A549 (cell line): ENCODE measurements around the gene DENND6B. TPM values are rescaled to one million over a fixed set of nuclear protein-coding genes. Genes with fewer than 3 reads are reported as not detected.

ENCODE experiments used
- ATAC-seq, 2 experiments: fragments of 200-7000 bp in 1 of 2; fragments of >200 bp in 1 of 2; cut with Nextera tagmentation in 1 of 2; cut with Tn5 transposase in 1 of 2; 3 replicates each; pipeline versions ENCODE4 v1.8.0 to v1.9.1; 2018 to 2020; ENCODE audit warnings: mild to moderate bottlenecking in 1 of 2, moderate library complexity in 1 of 2
- CTCF ChIA-PET: fragments of 300-600 bp; sonication (Branson Sonifier 250); formaldehyde crosslinking; extraction: SDS; loops from one replicate; lab custom pipeline; 2021; ENCODE audit warnings: antibody characterized with exemption, inconsistent platforms; lab: Yijun Ruan, JAX
- POLR2A ChIA-PET: fragments of 350-600 bp; formaldehyde crosslinking; extraction: SDS; loops from one replicate; lab custom pipeline; 2021; ENCODE audit warnings: antibody characterized with exemption, inconsistent platforms; lab: Yijun Ruan, JAX
- DNase-seq, 2 experiments: peaks; one replicate each; pipeline versions ENCODE4 v3.0.0 to v3.0.0-alpha.2; 2011 to 2016; ENCODE audit warnings: low read depth in 1 of 2, low spot score in 1 of 2
- FAIRE-seq: peaks from 2 replicates; lab custom pipeline; 2011; peaks lifted over from hg19 to GRCh38; lab: Jason Lieb, UNC
- H3K27ac ChIP-seq, 2 experiments: fragments of >200 bp; sonication (Bioruptor Twin); formaldehyde crosslinking; 3 replicates each; pipeline ENCODE4 v1.5.1; 2016 to 2017
- H3K4me1 ChIP-seq: fragments of >200 bp; sonication (Bioruptor Twin); formaldehyde crosslinking; 3 replicates; pipeline ENCODE4 v1.6.1; 2016
- H3K4me2 ChIP-seq: fragments of >200 bp; sonication (Bioruptor Twin); formaldehyde crosslinking; 3 replicates; pipeline ENCODE4 v1.6.1; 2016
- H3K4me3 ChIP-seq: fragments of >200 bp; sonication (Bioruptor Twin); formaldehyde crosslinking; 3 replicates; pipeline ENCODE4 v1.5.1; 2016
- H3K9me3 ChIP-seq: fragments of >200 bp; sonication (Bioruptor Twin); formaldehyde crosslinking; 3 replicates; pipeline ENCODE4 v1.6.1; 2016
- CBX2 ChIP-seq: fragments of 200-600 bp; sonication (generic); IDR thresholded peaks from 2 replicates; pipeline ENCODE4 v1.6.1; 2016; ENCODE audit warnings: low read depth, mild to moderate bottlenecking, borderline replicate concordance
- HMGXB4 ChIP-seq: fragments of 250-450 bp; sonication (Bioruptor Pico); IDR thresholded peaks from 2 replicates; pipeline ENCODE4 v1.5.0; 2021; ENCODE audit warnings: mild to moderate bottlenecking, moderate library complexity, borderline replicate concordance
- KDM5A ChIP-seq: fragments of 200-600 bp; sonication (generic); IDR thresholded peaks from 2 replicates; pipeline ENCODE4 v1.6.1; 2016; ENCODE audit warnings: antibody characterized with exemption, mild to moderate bottlenecking
- NPAS2 ChIP-seq: fragments of 250-450 bp; sonication (Bioruptor Pico); IDR thresholded peaks from 2 replicates; pipeline ENCODE4 v1.8.0; 2022; ENCODE audit warnings: mild to moderate bottlenecking, moderate library complexity, borderline replicate concordance
- POLR2A ChIP-seq: IDR thresholded peaks from 2 replicates; pipeline ENCODE4 v1.6.1; 2012; ENCODE audit warnings: mild to moderate bottlenecking, low read length
- WGBS: methylation state at CpG from one replicate; pipeline ENCODE4 v1.1.6; 2017; ENCODE audit errors: missing lambda C conversion rate; 5-methylcytosine and 5-hydroxymethylcytosine counted together
- polyA plus RNA-seq, 4 experiments: library from polyadenylated mRNA; depleted of rRNA in 3 of 4; stranded (reverse); fragments of >200 nt; fragmentation: RNase III in 1 of 4; extraction: RNeasy Plus Mini Kit Qiagen cat#74134 plus additional on column Dnase treatment in 1 of 4; gene quantifications; 2 replicates in 3 of 4; 3 replicates in 1 of 4; pipeline ENCODE4 v1.2.3, GENCODE V29; 2011 to 2017
- TF ChIP-seq, protein P1 (sequence below): fragments of >200 bp; sonication (Bioruptor Twin); formaldehyde crosslinking; IDR thresholded peaks from 3 replicates; pipeline ENCODE4 v1.6.1; 2016

The DENND6B gene
- polyA plus RNA-seq, 2 of the 4 experiments (the other 2 are of a cell fraction): 1.6 to 1.9 TPM

- 0% methylated on average over 3 of the region's 11 CpGs for WGBS
- DNase-seq (no peak), ATAC-seq (peak; percentile 2 to 54; a peak in 3 of 6 replicates), FAIRE-seq (no peak)
- POLR2A ChIA-PET: interaction anchor here (0.5 to 0.7 kb wide), 2 partner anchors 9 to 70 kb away, joined by 3 to 4 read pairs; partner anchors contain the start of gene HDAC10
- peaks cover 23% of the 10 kb centered on the region for H3K4me1 ChIP-seq
- peak overlapping the region; percentile 90 for H3K4me2 ChIP-seq
- peak overlapping the region; percentile 98 to 99 for H3K27ac ChIP-seq
- TF ChIP-seq POLR2A (no peak), NPAS2 (no peak), HMGXB4 (CRISPR knock-in tag) (no peak), CBX2 (no peak)
- TF ChIP-seq, protein P1, sequence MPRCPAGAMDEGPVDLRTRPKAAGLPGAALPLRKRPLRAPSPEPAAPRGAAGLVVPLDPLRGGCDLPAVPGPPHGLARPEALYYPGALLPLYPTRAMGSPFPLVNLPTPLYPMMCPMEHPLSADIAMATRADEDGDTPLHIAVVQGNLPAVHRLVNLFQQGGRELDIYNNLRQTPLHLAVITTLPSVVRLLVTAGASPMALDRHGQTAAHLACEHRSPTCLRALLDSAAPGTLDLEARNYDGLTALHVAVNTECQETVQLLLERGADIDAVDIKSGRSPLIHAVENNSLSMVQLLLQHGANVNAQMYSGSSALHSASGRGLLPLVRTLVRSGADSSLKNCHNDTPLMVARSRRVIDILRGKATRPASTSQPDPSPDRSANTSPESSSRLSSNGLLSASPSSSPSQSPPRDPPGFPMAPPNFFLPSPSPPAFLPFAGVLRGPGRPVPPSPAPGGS: no peak
- H3K9me3 ChIP-seq: no peaks in the 10 kb centered on the region
- CTCF ChIA-PET: interaction anchor here (0.9 to 1.6 kb wide), 3 partner anchors 9 to 13 kb away, joined by 4 to 11 read pairs (median 5); partner anchors contain the start of gene HDAC10
- peak overlapping the region; percentile 90 for H3K4me3 ChIP-seq
These were observed 66.4 kb downstream of the DENND6B start for GRCh38 chr22:50260434-50260800.

- no peak overlapping the region for H3K27ac ChIP-seq
- ChIA-PET CTCF (interaction anchor here (1.0 kb wide), 1 partner anchor 17 kb away, joined by 3 read pairs; no protein-coding TSS in a partner anchor), POLR2A (no interaction called here)
- H3K4me2 ChIP-seq: no peak overlapping the region
- no peak for TF ChIP-seq POLR2A
- no peak for TF ChIP-seq KDM5A
- H3K9me3 ChIP-seq: no peaks in the 10 kb centered on the region
- H3K4me3 ChIP-seq: no peak overlapping the region
- H3K4me1 ChIP-seq: peaks cover 23% of the 10 kb centered on the region
- FAIRE-seq: no peak
- no peak for DNase-seq
- ATAC-seq: no peak
- WGBS: 85% methylated on average over 8 of the region's 15 CpGs
These were observed 67.5 kb downstream of the DENND6B start for GRCh38 chr22:50259302-50259701.

Other genes with a start within 250 kb of the DENND6B start
- gene MLC1, start 241.6 kb downstream of the DENND6B start, polyA plus RNA-seq (2011; rRNA removed): not detected in 2 replicates
- gene MLC1, start 241.6 kb downstream of the DENND6B start, polyA plus RNA-seq (2017; fragmentation: RNase III; extraction: RNeasy Plus Mini Kit Qiagen cat#74134 plus additional on column Dnase treatment): not detected in 3 replicates
- gene MOV10L1, start 237.0 kb downstream of the DENND6B start, polyA plus RNA-seq (2011; rRNA removed): 0.04 TPM in 1 of 2 replicates, not detected in the other
- 0.04 to 0.30 TPM in 2 of 3 replicates, not detected in the other for gene MOV10L1, start 237.0 kb downstream of the DENND6B start, polyA plus RNA-seq (2017; fragmentation: RNase III; extraction: RNeasy Plus Mini Kit Qiagen cat#74134 plus additional on column Dnase treatment)
- 1.5 and 1.6 TPM in 2 replicates for gene PANX2, start 156.3 kb downstream of the DENND6B start, polyA plus RNA-seq (2011; rRNA removed)
- gene PANX2, start 156.3 kb downstream of the DENND6B start, polyA plus RNA-seq (2017; fragmentation: RNase III; extraction: RNeasy Plus Mini Kit Qiagen cat#74134 plus additional on column Dnase treatment): 3.9 to 4.4 TPM (median 4.3 TPM) in 3 replicates
- gene TRABD, start 141.1 kb downstream of the DENND6B start, polyA plus RNA-seq (2011; rRNA removed): 13.4 and 14.8 TPM in 2 replicates
- gene TRABD, start 141.1 kb downstream of the DENND6B start, polyA plus RNA-seq (2017; fragmentation: RNase III; extraction: RNeasy Plus Mini Kit Qiagen cat#74134 plus additional on column Dnase treatment): 28.2 to 30.9 TPM (median 30.4 TPM) in 3 replicates
- 7.8 and 8.1 TPM in 2 replicates for gene SELENOO, start 126.0 kb downstream of the DENND6B start, polyA plus RNA-seq (2011; rRNA removed)
- 11.3 to 14.7 TPM (median 13.7 TPM) in 3 replicates for gene SELENOO, start 126.0 kb downstream of the DENND6B start, polyA plus RNA-seq (2017; fragmentation: RNase III; extraction: RNeasy Plus Mini Kit Qiagen cat#74134 plus additional on column Dnase treatment)
- 6.5 and 7.2 TPM in 2 replicates for gene TUBGCP6, start 82.0 kb downstream of the DENND6B start, polyA plus RNA-seq (2011; rRNA removed)
- 13.3 to 14.3 TPM (median 14.2 TPM) in 3 replicates for gene TUBGCP6, start 82.0 kb downstream of the DENND6B start, polyA plus RNA-seq (2017; fragmentation: RNase III; extraction: RNeasy Plus Mini Kit Qiagen cat#74134 plus additional on column Dnase treatment)
- gene HDAC10, start 75.7 kb downstream of the DENND6B start, polyA plus RNA-seq (2011; rRNA removed): 2.4 and 2.5 TPM in 2 replicates
- 10.1 to 14.0 TPM (median 12.0 TPM) in 3 replicates for gene HDAC10, start 75.7 kb downstream of the DENND6B start, polyA plus RNA-seq (2017; fragmentation: RNase III; extraction: RNeasy Plus Mini Kit Qiagen cat#74134 plus additional on column Dnase treatment)
- gene MAPK12, start 65.3 kb downstream of the DENND6B start, polyA plus RNA-seq (2011; rRNA removed): 12.5 and 13.5 TPM in 2 replicates
- 24.1 to 26.0 TPM (median 25.8 TPM) in 3 replicates for gene MAPK12, start 65.3 kb downstream of the DENND6B start, polyA plus RNA-seq (2017; fragmentation: RNase III; extraction: RNeasy Plus Mini Kit Qiagen cat#74134 plus additional on column Dnase treatment)
- gene MAPK11, start 56.6 kb downstream of the DENND6B start, polyA plus RNA-seq (2011; rRNA removed): 1.6 and 3.0 TPM in 2 replicates
- 5.5 to 7.4 TPM (median 5.7 TPM) in 3 replicates for gene MAPK11, start 56.6 kb downstream of the DENND6B start, polyA plus RNA-seq (2017; fragmentation: RNase III; extraction: RNeasy Plus Mini Kit Qiagen cat#74134 plus additional on column Dnase treatment)
- 24.6 and 32.4 TPM in 2 replicates for gene PLXNB2, start 19.4 kb downstream of the DENND6B start, polyA plus RNA-seq (2011; rRNA removed)
- gene PLXNB2, start 19.4 kb downstream of the DENND6B start, polyA plus RNA-seq (2017; fragmentation: RNase III; extraction: RNeasy Plus Mini Kit Qiagen cat#74134 plus additional on column Dnase treatment): 64.4 to 67.2 TPM (median 65.0 TPM) in 3 replicates
- gene PPP6R2, start 16.3 kb upstream of the DENND6B start, polyA plus RNA-seq (2011; rRNA removed): 9.5 and 9.6 TPM in 2 replicates
- 13.2 to 15.1 TPM (median 14.7 TPM) in 3 replicates for gene PPP6R2, start 16.3 kb upstream of the DENND6B start, polyA plus RNA-seq (2017; fragmentation: RNase III; extraction: RNeasy Plus Mini Kit Qiagen cat#74134 plus additional on column Dnase treatment)
- gene SBF1, start 148.0 kb upstream of the DENND6B start, polyA plus RNA-seq (2011; rRNA removed): 9.6 and 12.7 TPM in 2 replicates
- 19.5 to 23.0 TPM (median 20.9 TPM) in 3 replicates for gene SBF1, start 148.0 kb upstream of the DENND6B start, polyA plus RNA-seq (2017; fragmentation: RNase III; extraction: RNeasy Plus Mini Kit Qiagen cat#74134 plus additional on column Dnase treatment)
- gene ADM2, start 154.5 kb upstream of the DENND6B start, polyA plus RNA-seq (2011; rRNA removed): 0.99 and 1.1 TPM in 2 replicates
- 0.46 to 0.62 TPM (median 0.50 TPM) in 3 replicates for gene ADM2, start 154.5 kb upstream of the DENND6B start, polyA plus RNA-seq (2017; fragmentation: RNase III; extraction: RNeasy Plus Mini Kit Qiagen cat#74134 plus additional on column Dnase treatment)
- 0.08 and 0.20 TPM in 2 replicates for gene MIOX, start 159.8 kb upstream of the DENND6B start, polyA plus RNA-seq (2011; rRNA removed)
- not detected in 3 replicates for gene MIOX, start 159.8 kb upstream of the DENND6B start, polyA plus RNA-seq (2017; fragmentation: RNase III; extraction: RNeasy Plus Mini Kit Qiagen cat#74134 plus additional on column Dnase treatment)
- 13.0 and 15.1 TPM in 2 replicates for gene LMF2, start 180.7 kb upstream of the DENND6B start, polyA plus RNA-seq (2011; rRNA removed)
- 31.8 to 34.2 TPM (median 32.5 TPM) in 3 replicates for gene LMF2, start 180.7 kb upstream of the DENND6B start, polyA plus RNA-seq (2017; fragmentation: RNase III; extraction: RNeasy Plus Mini Kit Qiagen cat#74134 plus additional on column Dnase treatment)
- gene NCAPH2, start 181.2 kb upstream of the DENND6B start, polyA plus RNA-seq (2011; rRNA removed): 13.9 and 14.3 TPM in 2 replicates
- gene NCAPH2, start 181.2 kb upstream of the DENND6B start, polyA plus RNA-seq (2017; fragmentation: RNase III; extraction: RNeasy Plus Mini Kit Qiagen cat#74134 plus additional on column Dnase treatment): 27.7 to 29.4 TPM (median 29.1 TPM) in 3 replicates
- gene SCO2, start 198.6 kb upstream of the DENND6B start, polyA plus RNA-seq (2011; rRNA removed): 0.37 and 1.9 TPM in 2 replicates
- gene SCO2, start 198.6 kb upstream of the DENND6B start, polyA plus RNA-seq (2017; fragmentation: RNase III; extraction: RNeasy Plus Mini Kit Qiagen cat#74134 plus additional on column Dnase treatment): 1.7 to 2.6 TPM (median 2.3 TPM) in 3 replicates
- 4.8 and 5.9 TPM in 2 replicates for gene TYMP, start 203.0 kb upstream of the DENND6B start, polyA plus RNA-seq (2011; rRNA removed)
- gene TYMP, start 203.0 kb upstream of the DENND6B start, polyA plus RNA-seq (2017; fragmentation: RNase III; extraction: RNeasy Plus Mini Kit Qiagen cat#74134 plus additional on column Dnase treatment): 9.0 to 11.0 TPM (median 10.6 TPM) in 3 replicates
- gene KLHDC7B, start 218.9 kb upstream of the DENND6B start, polyA plus RNA-seq (2011; rRNA removed): 0.09 and 0.15 TPM in 2 replicates
- not detected in 3 replicates for gene KLHDC7B, start 218.9 kb upstream of the DENND6B start, polyA plus RNA-seq (2017; fragmentation: RNase III; extraction: RNeasy Plus Mini Kit Qiagen cat#74134 plus additional on column Dnase treatment)
- gene SYCE3, start 235.9 kb upstream of the DENND6B start, polyA plus RNA-seq (2011; rRNA removed): 0.30 and 0.59 TPM in 2 replicates
- gene SYCE3, start 235.9 kb upstream of the DENND6B start, polyA plus RNA-seq (2017; fragmentation: RNase III; extraction: RNeasy Plus Mini Kit Qiagen cat#74134 plus additional on column Dnase treatment): 0.29 to 0.45 TPM in 2 of 3 replicates, not detected in the other